ENCODE measurements around the gene BTAF1.

The BTAF1 gene

GRCh38 chr10:92062273-92062672, 138.7 kb downstream of the BTAF1 start:
- no peak for DNase-seq

GRCh38 chr10:92064506-92064905, 140.9 kb downstream of the BTAF1 start:
- no peak for DNase-seq

GRCh38 chr10:92066386-92066785, 142.8 kb downstream of the BTAF1 start:
- no peak for DNase-seq

GRCh38 chr10:92068900-92069299, 145.3 kb downstream of the BTAF1 start:
- no peak for DNase-seq

- DNase-seq = peak; percentile 64
Measured at GRCh38 chr10:92074126-92074887, 150.7 kb downstream of the BTAF1 start.

GRCh38 chr10:92075829-92076228, 152.3 kb downstream of the BTAF1 start:
- no peak for DNase-seq

- DNase-seq = no peak
Measured at GRCh38 chr10:92076722-92077121, 153.2 kb downstream of the BTAF1 start.

GRCh38 chr10:92079003-92079402, 155.4 kb downstream of the BTAF1 start:
- DNase-seq = no peak
